NCI-H1048 (cell line): ENCODE data around the gene REEP1.

Experiments used
- DNase-seq: peaks from one replicate; lab custom pipeline; 2025; lab: John Stamatoyannopoulos, UW

REEP1 gene, protein sequence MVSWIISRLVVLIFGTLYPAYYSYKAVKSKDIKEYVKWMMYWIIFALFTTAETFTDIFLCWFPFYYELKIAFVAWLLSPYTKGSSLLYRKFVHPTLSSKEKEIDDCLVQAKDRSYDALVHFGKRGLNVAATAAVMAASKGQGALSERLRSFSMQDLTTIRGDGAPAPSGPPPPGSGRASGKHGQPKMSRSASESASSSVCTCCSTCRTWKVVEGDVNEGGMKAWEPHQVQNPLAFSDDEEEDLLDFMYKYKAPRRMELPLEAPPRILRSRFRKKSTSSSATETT

DNA sequence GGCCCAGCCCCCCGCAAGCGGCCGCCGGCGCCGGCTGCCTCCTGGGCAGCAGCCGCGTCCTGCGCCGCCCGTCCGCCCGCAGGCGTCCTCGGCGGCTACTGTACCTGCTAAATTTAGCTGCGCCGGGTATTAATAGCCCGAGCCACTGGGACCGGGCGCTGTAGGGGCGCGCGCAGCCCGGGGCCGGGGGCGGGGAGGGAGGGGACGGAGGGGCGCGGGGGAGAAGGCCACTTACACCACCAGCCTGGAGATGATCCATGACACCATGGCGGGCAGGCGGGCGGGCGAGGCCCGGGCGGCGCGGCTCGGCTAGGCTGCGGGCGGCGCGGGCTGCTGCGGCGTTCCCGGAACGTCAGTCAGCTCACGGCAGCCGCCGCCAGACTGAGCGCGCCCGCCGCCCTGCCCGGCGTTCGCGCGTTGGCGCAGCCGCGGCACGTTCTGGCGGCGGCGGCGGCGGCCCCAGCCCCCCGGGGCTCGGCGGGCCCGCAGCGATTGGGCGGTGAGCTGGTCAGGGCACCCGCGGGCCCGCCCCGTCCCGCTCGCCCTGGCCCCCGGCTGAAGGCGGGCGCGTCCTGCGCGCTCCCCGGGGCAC, at the start of gene REEP1:
Gene REEP1, minus strand, starts transcription at position 383 of the 592 bp plus-strand sequence. Its CDS starts 116 bp downstream, at position 267.
- DNase-seq: peak; percentile 13

DNA sequence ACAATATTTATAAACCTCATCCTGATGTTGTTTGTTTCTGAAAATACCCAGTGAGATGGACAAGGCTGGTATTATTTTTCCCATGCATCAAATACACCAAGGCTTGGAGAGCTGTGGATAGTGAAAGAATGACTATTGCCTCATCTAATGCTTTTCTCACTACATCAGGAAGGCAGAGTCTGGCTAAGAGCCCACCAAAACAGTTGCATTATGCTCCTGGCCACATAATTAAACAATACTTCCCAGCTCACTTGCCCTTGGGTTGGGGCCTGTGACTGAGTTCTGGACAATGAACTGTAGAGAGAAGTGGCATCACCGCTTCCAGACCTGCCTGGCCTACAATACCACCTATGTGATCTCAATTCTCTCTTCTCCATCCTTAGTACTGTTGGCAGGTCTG, 46.4 kb upstream of the REEP1 start:
- DNase-seq: no peak

DNA sequence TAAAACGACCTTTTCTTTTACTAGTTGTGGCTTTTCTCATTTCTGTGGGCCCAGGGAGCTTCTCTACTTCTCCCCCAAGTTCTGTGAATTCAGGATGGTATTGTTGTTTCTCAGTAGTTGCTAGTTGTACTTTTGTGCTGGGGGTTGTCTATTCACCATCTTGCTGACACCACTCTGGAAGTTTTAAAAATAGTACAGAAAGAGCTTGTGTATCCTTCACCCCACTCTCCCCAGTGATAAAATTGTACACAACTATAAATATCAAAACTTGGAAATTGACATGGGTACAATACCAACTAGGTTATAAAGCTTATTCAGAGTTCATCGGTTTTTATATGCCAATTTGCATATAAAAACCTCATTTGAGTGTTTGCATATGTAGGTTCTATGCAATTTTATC, 45.3 kb upstream of the REEP1 start:
- DNase-seq: no peak

DNA sequence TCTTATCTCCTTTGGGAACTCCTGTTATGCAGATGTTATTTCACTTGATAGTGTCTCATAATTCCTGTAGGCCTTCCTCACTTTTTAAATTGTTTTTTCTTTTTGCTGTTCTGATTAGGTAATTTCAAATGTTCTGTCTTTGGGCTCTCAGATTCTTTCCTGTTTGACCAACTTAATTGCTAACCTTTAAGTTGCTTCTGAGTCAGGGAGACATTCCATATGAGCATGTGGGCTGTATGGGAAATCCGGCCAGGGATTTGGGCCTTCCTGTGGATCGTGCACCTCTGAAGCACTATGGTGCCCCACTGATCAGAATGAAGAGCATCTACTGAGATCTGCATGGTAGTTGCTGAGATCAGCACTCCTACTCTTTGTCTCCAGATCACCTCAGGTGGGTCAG, 44.7 kb upstream of the REEP1 start:
- DNase-seq: no peak

DNA sequence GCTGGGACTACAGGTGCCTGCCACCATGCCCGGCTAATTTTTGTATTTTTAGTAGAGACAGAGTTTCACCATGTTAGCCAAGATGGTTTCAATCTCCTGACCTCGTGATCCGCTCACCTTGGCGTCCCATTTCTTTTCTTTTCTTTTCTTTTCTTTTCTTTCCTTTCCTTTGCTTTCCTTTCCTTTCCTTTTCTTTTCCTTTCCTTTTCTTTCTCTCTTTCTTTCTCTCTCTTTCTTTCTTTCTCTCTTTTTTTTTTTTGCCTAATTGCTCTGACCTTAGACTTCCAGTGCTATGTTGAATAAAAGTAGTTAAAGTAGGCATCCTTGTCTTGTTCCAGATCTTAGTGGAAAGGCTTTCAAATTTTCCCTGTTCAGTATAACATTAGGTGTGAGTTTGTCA, 41.0 kb upstream of the REEP1 start:
- DNase-seq: no peak

DNA sequence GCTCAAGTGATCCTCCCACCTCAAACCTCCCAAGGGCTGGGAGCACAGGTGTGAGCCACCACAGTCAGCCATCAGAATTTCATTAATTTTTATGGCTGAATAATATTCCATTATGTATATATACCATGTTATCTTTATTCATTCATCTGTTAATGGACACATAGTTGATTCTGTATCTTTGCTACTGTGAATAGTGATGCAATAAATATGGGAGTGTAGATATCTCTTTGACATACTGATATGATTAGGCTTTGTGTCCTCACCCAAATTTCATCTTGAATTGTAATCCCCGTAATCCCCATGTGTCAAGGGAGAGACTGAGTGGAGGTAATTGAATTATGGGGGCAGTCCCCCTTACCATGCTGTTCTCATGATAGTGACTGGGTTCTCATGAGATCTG, 38.2 kb upstream of the REEP1 start:
- DNase-seq: no peak

DNA sequence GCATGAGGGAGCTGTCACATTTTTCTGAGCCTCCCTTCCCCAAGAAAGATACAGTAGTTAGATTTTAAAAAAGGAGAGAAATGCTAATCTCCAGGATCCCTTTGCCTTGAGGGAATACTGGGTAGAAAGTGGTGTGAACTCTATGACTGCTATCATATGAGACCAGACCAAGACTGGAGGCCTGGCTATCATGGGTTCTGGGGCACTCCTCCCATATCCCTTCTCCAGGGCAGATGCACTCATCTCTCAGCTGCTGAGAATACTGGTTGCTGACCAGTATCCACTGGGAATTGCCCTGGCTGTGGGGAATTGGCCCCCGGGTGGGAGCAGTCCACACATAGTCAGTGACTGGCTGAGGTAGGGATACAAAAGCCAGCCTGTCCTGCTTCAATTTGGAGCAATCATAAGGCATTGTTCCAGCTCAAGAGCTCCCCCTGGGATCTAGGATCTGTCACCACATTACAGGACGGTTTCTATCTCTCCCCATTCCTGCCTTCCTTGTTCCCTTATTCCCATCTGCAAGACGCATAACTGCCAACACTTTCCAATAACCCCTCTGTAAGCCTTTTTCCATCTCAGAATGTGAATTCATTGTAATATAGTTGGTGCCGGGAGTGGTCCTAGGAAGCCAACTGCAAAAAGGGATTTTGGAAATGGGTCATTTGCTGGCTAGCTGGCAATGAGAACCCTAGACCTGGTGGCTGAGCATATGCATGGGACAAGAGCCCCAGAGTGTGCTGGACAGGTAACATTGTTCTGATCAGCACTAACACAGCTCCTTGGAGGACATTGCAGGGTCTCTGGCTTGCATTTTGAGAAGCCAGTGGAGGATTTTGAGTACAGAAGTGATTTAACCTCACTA, 35.4 kb upstream of the REEP1 start:
- DNase-seq: no peak

DNA sequence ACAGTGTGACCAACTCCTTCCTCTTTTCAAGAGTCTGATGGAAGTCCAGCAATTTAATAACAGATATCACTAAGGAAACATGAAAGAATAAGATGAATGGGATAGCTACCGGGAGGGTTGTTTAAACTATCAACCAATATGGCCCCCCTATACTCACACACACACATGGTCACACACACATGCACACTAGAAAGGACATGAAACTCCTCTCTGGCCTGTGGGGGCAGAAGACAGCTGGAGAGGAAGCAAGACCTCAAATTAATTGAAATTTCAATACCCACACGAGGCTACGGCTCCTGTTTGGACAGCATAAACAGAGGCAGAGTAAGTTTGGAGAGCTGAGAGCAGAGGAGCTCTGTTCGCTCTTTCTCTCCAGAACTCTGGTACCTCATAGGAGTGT, 34.7 kb upstream of the REEP1 start:
- DNase-seq: no peak

DNA sequence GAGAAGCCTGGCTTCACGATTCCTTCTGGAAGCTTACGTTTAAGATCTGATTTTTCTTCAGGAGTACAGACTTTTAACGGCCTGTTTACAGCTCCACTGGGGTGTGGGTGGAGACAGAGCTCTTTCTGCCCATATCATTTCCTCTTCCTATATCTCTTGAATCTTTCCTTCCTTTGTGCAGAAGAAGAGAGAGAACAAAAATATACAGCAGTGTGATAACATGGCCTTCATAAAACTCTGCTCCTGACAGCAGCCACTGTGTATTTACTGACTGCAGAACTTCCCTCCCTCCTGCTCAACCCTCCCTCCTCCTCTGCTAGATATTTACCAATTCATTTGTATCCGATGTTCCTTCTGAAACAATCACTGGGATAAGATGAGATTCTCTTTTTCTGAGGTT, 34.1 kb upstream of the REEP1 start:
- DNase-seq: no peak

DNA sequence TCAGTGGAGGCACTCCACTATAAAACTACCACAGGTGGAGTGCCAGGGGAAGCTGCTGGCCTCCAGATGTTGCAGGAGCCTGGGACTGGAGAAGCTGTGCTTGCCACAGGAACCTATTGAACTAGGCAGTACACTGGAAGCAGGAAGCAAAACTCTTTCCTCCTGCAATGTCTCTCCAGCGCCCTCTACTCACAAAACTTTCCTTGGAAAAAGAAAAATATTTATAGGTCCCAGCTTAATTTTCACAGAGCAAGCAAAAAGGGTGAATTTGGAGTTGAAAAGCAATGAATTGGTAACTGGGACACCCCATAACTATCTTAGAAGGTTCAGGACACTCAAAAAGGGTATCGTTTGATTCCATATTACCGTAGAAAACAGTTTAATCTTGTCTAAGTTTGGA, 33.2 kb upstream of the REEP1 start:
- no peak for DNase-seq

DNA sequence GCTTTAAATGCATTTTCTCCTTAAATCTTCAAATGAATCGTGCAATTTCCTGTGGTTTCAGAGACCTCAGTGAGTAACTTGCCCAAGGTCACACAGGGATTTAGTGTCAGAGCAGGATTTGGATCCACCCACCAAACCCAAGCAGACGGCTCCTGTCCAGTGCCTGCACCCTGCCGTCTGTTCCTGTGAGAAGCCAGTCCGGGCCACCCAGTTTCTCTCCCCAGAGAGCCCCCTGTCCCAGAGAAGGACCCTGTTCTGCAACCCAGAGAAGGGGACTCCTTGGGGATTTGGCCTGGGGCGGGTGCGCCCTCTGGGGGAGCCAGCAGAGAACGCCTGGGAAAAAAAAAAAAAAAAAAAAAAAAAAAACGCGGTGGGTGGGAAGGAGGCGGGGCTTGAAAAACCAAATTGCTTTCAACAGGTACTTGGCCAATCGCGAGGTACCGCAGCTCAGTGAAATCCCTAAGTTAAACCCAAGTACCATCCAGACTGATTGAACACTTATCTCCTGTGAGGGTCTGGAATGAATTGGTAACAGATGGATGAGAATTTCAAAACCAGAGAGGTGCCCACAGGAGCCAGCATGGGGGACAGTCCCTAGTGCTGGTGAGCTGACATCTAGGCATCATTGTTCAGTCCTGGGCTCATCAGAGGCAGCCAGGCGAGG, 30.9 kb upstream of the REEP1 start:
- DNase-seq: no peak

DNA sequence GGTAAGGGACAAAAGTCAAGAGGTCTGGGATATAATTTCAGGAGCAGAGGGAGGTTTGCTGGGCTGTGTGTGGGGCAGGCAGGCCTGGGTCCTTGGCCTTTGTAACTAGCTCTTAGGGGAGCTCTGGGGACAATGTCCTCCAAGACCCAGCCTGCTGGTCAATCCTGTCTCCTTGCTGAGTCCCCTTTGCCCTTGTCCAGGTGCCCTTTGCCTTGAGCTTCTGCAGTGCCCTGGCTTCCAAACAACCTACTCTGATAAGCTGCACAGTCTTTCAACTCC, 30.0 kb upstream of the REEP1 start:
- no peak for DNase-seq

DNA sequence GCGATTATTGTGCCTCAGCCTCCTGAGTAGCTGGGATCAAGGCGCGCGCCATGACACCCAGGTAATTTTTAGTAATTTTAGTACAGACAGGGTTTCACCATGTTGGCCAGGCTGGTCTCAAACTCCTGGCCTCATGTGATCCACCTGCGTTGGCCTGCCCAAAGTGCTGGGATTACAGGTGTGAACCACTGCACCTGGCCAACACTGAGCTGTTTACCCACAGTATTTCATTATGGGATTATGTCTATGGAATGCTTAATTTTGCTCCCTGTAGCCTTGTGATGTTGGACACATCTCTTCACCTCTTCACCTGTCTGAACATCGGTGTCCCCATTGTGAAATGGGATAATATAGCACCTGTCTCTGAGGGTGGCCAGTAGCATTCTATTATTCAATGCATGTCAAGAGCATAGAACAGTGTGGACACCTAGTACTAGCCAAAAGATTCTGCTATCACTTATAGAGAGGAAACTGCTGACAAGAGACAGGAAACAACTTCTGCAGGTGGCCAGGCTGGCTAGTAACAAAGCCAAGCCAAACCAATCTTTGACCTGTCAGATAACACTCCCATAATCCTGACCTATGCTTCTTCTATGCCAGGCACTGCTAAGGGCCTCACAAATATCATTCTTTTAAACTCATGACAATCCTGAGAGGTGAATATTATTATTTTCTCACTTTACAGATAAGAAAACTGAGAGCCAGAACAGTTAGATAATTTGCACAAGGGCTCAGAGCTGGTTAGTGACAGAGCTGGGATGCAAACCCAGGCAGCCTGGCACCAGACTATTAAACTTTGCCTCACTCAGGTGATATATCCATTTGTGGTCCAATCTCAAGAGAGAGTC, 29.4 kb upstream of the REEP1 start:
- no peak for DNase-seq

DNA sequence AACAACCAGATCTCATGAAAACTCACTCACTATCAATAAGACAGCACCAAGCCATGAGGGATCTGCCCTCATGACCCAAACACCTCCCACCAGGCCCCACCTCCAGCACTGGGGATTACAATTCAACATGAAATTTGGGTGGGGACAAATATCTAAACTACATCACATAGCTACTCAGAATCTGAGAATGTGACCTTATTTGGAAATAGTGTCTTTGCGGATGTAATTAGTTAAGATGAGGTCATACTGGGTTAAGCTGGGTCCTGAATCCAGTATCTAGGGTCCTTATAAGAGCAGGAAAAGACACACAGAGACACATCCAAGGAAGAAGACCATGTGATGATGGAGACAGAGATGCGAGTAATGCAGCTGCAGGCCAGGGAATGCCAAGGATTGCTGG, 27.5 kb upstream of the REEP1 start:
- DNase-seq: no peak

DNA sequence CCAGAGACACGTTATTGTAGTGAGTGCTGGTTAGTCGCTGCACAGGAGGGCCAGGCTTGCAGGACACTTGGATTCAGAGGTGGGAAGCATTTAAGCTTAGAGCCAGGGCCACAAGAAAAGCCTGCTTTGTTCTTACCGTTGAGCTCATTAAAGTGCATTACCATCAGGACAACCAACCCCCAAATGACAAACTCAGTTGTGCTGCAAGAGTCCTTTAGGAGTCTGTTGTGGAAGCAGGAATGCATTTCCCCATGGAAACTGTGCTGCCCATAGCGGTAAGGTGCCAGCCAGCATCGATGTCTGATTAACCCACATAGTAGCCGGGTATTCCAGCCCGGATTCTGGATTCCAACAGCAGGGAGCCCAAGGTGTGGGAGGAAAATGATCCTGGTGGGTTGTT, 23.4 kb upstream of the REEP1 start:
- DNase-seq: no peak

DNA sequence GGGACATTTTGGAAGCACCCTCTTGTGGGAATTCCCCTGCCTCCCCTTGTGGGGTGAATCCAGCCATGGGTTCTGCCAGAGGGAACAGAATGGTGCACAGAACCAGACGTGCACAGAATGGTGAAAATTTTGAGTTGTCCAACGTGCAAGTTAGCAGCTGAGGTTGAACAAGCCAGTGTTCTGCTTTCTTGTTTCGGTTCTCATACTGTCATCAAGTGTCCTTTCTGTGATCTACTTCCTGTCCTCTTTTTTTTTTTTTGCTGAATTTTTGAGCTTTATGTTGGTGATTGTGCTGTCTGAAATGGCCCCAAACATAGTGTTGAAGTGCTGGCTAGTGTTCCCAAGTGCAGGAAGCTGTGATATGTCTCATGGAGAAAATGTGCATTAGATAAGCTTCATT, 21.5 kb upstream of the REEP1 start:
- no peak for DNase-seq

DNA sequence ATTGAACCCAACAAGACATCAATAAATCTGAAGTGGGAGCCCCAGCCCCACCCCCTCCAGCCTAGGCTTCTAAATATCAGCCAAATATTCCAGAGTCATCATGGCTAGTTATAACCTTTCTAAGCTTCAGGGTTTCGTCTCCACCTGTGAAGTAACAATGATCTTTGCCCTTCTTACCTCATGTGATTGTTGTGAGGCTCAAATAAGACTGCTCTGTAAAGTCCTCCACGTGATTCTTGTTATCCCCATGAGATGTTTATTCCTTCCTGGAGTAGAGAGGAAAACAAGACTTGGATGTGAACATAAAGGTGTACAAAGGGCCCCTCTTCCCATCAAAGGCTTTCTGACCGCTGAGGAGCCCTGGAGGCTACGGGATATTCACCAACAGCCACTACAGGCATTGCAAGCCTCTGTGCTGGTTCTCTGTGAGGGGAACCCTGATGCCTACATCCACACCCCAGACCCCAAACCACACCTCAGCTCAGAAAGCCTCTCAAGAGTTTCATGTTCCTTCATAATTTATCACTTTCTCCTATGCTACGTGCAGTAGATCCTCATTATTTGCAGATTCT, 20.1 kb upstream of the REEP1 start:
- no peak for DNase-seq

DNA sequence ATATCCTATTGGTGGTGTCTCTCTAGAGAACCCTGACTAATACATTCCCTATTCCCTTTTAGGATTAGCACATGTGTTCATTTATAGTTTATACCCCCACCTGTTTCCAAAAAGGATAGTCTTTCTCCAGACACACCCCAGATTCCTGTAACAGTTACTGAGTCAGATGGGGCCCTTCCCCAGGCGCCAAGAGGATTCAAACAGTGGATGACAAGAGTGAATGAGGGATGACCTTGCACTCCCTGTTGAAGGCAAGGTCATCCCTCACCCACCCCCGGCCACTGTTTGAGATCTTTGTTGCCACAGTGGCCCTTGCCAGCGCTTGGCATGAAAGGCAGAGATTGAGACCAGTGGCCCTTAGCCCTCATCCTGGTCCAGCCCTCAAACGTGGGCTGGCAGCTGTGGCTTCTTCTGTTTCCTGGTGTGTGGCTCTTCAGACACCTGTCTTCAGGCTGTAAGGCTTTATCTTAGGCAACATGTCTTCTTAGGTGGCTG, 15.3 kb upstream of the REEP1 start:
- no peak for DNase-seq

DNA sequence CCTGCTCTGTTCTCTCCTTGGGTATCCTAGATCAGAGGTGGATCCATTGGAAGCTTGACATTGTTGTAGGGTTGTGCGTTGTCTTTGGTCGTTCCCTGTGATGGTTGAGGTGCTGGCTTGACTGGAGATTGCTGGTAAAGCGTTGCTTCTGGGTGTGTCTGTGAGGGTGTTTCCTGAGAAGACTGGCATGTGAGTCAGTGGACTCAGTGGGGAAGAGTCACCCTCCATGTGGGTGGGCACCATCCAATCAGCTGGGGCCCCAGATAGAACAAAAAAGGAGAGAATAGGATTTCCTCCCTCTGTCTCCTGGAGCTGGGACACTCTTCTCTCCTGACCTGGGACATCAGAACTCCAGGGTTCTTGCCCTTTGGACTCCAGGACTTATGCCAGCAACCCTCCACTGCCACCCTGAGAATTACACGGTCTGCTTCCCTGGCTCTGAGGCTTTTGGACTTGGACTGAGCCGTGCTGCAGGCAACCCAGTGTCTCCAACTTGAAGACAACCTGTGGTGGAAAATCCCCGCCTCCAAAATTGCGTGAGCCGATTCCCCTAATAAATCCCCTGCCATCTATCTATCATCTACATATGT, 14.8 kb upstream of the REEP1 start:
- DNase-seq: no peak

DNA sequence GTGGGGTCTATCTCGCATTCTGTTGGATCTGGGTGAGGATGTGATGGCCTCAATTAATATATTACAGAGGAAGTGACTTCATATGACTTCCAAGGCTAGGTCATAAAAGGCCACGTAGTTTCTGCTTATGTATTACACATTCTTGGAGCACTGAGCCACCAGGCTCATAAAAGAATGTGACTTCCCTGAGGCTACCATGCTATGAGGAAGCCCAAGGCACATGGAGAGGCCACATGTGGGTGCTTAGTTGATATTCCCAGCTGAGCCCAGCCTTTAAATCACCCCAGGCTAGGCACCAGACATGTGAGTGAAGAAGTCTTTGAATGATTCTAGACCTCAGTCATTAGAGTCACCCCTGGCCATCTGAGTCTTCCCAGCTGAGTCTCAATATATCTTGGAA, 13.3 kb upstream of the REEP1 start:
- DNase-seq: no peak

DNA sequence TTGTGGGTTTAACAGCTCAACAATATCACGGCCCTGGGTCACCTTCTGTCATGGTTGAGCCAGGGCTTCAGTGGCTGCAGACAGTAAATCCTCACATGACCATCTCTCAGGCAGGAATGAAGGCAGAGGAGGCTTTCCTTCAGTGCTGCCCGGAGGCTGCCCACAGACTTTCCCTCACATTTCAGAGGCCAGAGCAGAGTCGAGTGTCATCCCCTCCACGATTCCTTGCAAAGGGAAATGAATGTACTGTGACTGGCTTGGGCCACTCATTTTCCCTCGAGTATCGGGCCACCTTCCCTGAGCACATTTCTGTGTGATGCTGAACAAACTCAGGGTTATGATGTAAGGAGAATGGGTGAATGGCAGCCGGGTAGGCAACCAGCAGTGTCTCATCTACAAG, 10.0 kb upstream of the REEP1 start:
- no peak for DNase-seq
